Mesothelial cell of epicardium (in vitro differentiated cells): ENCODE measurements around the gene PDE4B. TPM values are rescaled to one million over a fixed set of nuclear protein-coding genes. Genes with fewer than 3 reads are reported as not detected.

Source experiments
- DNase-seq, 2 experiments: peaks; one replicate each; pipeline ENCODE4 v3.0.0; 2021; ENCODE audit warnings: low spot score in 2 of 2; ENCODE audit not compliant: unreplicated experiment in 2 of 2
- H3K27ac Mint-ChIP-seq: 2 replicates; pipeline ENCODE4 v1.8.0; 2021; ENCODE audit warnings: mixed read lengths
- H3K27me3 Mint-ChIP-seq: 2 replicates; pipeline ENCODE4 v1.8.0; 2021; ENCODE audit warnings: low read depth, mixed read lengths
- H3K36me3 Mint-ChIP-seq: 2 replicates; pipeline ENCODE4 v1.8.0; 2021; ENCODE audit warnings: mixed read lengths
- H3K4me1 Mint-ChIP-seq: 2 replicates; pipeline ENCODE4 v1.8.0; 2021; ENCODE audit warnings: mixed read lengths
- H3K4me3 Mint-ChIP-seq: 2 replicates; pipeline ENCODE4 v1.8.0; 2021; ENCODE audit warnings: mild to moderate bottlenecking, moderate library complexity, mixed read lengths
- H3K9me3 Mint-ChIP-seq: 2 replicates; pipeline ENCODE4 v1.8.0; 2021; ENCODE audit warnings: mixed read lengths
- total RNA-seq: library from RNA; stranded (reverse); gene quantifications from 3 replicates; pipeline ENCODE4 v1.2.1, GENCODE V29; 2021
- TF ChIP-seq, protein P1 (sequence below): fragments of 200-600 bp; sonication (generic); IDR thresholded peaks from one replicate; pipeline ENCODE4 v1.5.0; 2021; ENCODE audit warnings: antibody characterized with exemption; ENCODE audit not compliant: unreplicated experiment

PDE4B gene
- total RNA-seq, 1 donor from 2014 or later: 22.3 TPM

DNA sequence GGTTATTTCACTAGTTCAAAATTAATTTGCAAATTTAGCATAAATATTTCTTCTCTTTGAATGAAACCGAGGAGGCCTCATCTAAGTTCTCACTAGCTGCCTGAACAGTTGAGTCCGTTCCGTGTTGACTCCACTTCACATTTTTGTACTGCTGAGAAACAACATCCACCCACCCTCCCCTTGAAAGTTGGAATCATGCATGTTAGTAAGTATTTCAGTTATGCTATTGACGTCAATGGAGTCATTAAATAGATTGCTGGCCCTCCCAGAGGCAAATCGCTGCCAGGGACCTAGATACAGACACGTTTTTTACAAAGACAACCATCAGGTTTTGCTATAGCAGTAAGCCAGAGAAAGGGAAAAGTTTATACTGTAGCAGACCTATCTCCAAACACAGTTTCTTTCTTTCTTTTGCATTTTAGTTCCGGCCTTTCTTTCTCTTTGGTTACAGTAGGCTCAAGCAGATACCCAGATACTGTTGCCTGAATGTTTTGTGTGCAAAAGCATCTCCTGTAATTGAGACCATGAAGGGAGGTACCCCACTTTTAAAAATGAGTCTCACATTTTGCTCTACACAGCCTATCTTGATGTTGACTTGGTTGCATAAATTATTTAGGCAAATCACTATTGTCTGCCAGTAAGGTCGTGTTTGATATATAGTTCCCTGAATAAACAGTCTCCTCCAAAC is 478.7 kb downstream of the PDE4B start:
- no peaks in the 10 kb centered on the region for H3K9me3 Mint-ChIP-seq
- no peaks in the 10 kb centered on the region for H3K27me3 Mint-ChIP-seq
- peak overlapping the region; percentile 16 for H3K4me3 Mint-ChIP-seq
- H3K36me3 Mint-ChIP-seq: no peaks in the 10 kb centered on the region
- TF ChIP-seq, protein P1, sequence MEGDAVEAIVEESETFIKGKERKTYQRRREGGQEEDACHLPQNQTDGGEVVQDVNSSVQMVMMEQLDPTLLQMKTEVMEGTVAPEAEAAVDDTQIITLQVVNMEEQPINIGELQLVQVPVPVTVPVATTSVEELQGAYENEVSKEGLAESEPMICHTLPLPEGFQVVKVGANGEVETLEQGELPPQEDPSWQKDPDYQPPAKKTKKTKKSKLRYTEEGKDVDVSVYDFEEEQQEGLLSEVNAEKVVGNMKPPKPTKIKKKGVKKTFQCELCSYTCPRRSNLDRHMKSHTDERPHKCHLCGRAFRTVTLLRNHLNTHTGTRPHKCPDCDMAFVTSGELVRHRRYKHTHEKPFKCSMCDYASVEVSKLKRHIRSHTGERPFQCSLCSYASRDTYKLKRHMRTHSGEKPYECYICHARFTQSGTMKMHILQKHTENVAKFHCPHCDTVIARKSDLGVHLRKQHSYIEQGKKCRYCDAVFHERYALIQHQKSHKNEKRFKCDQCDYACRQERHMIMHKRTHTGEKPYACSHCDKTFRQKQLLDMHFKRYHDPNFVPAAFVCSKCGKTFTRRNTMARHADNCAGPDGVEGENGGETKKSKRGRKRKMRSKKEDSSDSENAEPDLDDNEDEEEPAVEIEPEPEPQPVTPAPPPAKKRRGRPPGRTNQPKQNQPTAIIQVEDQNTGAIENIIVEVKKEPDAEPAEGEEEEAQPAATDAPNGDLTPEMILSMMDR: no peak
- H3K27ac Mint-ChIP-seq: peak overlapping the region; percentile 96
- peaks cover 65% of the 10 kb centered on the region for H3K4me1 Mint-ChIP-seq
- peak; percentile 37 to 68 for DNase-seq

DNA sequence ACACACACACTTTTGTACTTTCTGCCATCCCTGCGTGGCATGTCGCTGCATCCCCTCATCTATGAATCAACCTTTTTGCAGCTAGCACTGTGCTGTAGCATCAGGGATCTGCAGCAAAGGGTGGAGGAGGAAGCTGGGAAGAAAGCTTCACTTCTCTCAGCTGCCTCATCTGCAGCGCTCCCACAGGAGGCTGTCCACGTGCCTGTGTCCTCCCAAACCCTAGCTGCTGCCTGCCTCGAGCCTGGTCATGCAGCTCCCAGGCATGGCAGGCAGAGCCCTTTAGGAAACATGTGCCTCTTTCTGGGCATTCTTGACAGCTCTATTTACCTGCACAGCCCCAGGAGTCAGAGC is 479.2 kb downstream of the PDE4B start:
- DNase-seq: peak in 1 of 2 experiments; percentile 37
- H3K27ac Mint-ChIP-seq: peak overlapping the region; percentile 96
- H3K4me3 Mint-ChIP-seq: peak overlapping the region; percentile 16
- no peaks in the 10 kb centered on the region for H3K27me3 Mint-ChIP-seq
- peaks cover 60% of the 10 kb centered on the region for H3K4me1 Mint-ChIP-seq
- TF ChIP-seq, protein P1: no peak
- H3K36me3 Mint-ChIP-seq: no peaks in the 10 kb centered on the region
- no peaks in the 10 kb centered on the region for H3K9me3 Mint-ChIP-seq

DNA sequence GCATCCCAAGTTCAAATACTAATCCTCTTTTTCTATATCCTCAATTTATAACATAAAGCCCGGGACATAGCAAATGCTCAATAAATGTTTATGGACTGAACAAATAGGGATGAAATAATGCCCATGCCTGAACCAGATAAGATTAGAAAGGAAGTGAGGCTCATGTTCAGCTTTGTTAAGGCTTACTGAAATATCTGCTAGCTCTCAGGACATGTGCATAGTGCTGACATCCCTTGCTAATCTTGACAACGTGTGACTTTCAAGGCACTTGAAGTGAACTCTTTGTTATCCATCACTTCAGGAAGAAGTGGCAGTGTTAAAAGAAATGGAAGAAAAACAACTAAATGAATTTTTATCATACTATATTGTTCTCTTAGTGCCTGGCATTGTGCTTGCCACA is 481.0 kb downstream of the PDE4B start:
- Mint-ChIP-seq H3K27me3 (no peaks in the 10 kb centered on the region), H3K4me1 (peaks cover 59% of the 10 kb centered on the region), H3K27ac (peak overlapping the region; percentile 96), H3K9me3 (no peaks in the 10 kb centered on the region), H3K36me3 (no peaks in the 10 kb centered on the region), H3K4me3 (no peak overlapping the region)
- no peak for DNase-seq
- TF ChIP-seq, protein P1: no peak

DNA sequence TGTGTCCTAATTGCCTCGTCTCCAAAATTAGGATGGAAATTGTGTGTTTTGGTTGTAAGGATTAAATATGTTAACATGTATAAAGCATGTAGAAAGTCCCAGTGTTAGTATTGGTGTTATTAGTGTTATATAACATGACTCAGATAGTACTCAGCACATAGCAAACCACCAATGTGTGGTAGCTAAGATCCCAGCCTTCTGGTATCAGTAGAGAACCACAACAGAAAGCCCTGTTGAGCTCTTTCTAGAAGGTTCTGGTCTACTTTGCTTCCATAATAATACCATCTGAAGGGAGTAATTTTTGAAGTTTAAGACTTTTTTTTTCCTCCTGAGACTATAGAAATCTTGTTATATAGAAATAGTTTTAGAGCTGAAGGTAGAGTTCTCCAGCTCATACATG is 481.9 kb downstream of the PDE4B start:
- Mint-ChIP-seq H3K9me3 (no peaks in the 10 kb centered on the region), H3K4me3 (no peak overlapping the region), H3K36me3 (no peaks in the 10 kb centered on the region), H3K4me1 (peaks cover 54% of the 10 kb centered on the region), H3K27ac (peak overlapping the region; percentile 57), H3K27me3 (no peaks in the 10 kb centered on the region)
- TF ChIP-seq, protein P1: no peak
- no peak for DNase-seq

DNA sequence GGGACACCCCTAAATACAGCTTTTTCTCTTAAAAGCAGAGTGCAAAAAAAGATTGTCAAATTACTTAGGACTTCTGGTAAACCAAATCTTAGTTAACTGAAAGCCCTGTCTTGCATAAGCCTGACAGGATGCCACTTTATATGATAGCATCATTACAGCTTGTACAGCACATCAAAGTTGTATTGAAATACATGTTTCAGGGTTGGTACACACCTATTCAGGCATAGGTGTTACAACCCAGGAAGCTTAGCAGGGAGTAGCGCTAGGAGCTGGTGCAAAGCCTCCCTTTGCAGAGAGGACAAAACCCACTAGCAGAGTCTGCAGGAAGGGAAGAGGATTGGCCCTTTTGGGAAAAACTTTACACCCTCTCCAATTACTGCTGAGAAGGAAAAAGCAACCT is 482.4 kb downstream of the PDE4B start:
- H3K4me1 Mint-ChIP-seq: peaks cover 50% of the 10 kb centered on the region
- H3K4me3 Mint-ChIP-seq: no peak overlapping the region
- DNase-seq: no peak
- TF ChIP-seq, protein P1: no peak
- no peak overlapping the region for H3K27ac Mint-ChIP-seq
- H3K27me3 Mint-ChIP-seq: no peaks in the 10 kb centered on the region
- H3K9me3 Mint-ChIP-seq: no peaks in the 10 kb centered on the region
- H3K36me3 Mint-ChIP-seq: no peaks in the 10 kb centered on the region
